GM19238 (cell line): ENCODE data around the gene CYP11A1.

ENCODE experiments used
- DNase-seq: peaks from one replicate; pipeline ENCODE4 v3.0.0; 2011; ENCODE audit warnings: low spot score; ENCODE audit not compliant: insufficient read length

CYP11A1 gene

GRCh38 chr15:74367296-74367854 is at the start of gene CYP11A1:
TSS of gene CYP11A1 (minus strand) at chr15:74367646. CDS start at chr15:74367585, 61 bp downstream.
- DNase-seq: no peak

GRCh38 chr15:74417225-74417624 is 49.8 kb upstream of the CYP11A1 start:
- no peak for DNase-seq

GRCh38 chr15:74415966-74416916 is 48.8 kb upstream of the CYP11A1 start:
- DNase-seq: no peak

- DNase-seq: no peak
Measured at GRCh38 chr15:74414603-74415338, 47.3 kb upstream of the CYP11A1 start.

GRCh38 chr15:74414081-74414580 is 46.7 kb upstream of the CYP11A1 start:
- no peak for DNase-seq

- DNase-seq: no peak
Measured at GRCh38 chr15:74413350-74414080, 46.1 kb upstream of the CYP11A1 start.

- no peak for DNase-seq
Measured at GRCh38 chr15:74412159-74412558, 44.7 kb upstream of the CYP11A1 start.

- no peak for DNase-seq
Measured at GRCh38 chr15:74411686-74412085, 44.2 kb upstream of the CYP11A1 start.

GRCh38 chr15:74410502-74410901 is 43.1 kb upstream of the CYP11A1 start:
- DNase-seq: no peak

GRCh38 chr15:74409225-74409624 is 41.8 kb upstream of the CYP11A1 start:
- DNase-seq: no peak

GRCh38 chr15:74408815-74409214 is 41.4 kb upstream of the CYP11A1 start:
- no peak for DNase-seq

- no peak for DNase-seq
Measured at GRCh38 chr15:74408385-74408784, 40.9 kb upstream of the CYP11A1 start.

GRCh38 chr15:74406992-74407705 is 39.7 kb upstream of the CYP11A1 start:
- DNase-seq: no peak

GRCh38 chr15:74406517-74406916 is 39.1 kb upstream of the CYP11A1 start:
- no peak for DNase-seq

GRCh38 chr15:74405823-74406222 is 38.4 kb upstream of the CYP11A1 start:
- no peak for DNase-seq

GRCh38 chr15:74403991-74404563 is 36.6 kb upstream of the CYP11A1 start:
- DNase-seq: peak; percentile 83

- no peak for DNase-seq
Measured at GRCh38 chr15:74403588-74403919, 36.1 kb upstream of the CYP11A1 start.

GRCh38 chr15:74402873-74403587 is 35.6 kb upstream of the CYP11A1 start:
- DNase-seq: peak; percentile 72

GRCh38 chr15:74402337-74402841 is 34.9 kb upstream of the CYP11A1 start:
- DNase-seq: no peak
